GM21360 (cell line): Measurements from ENCODE around the gene MYPOP.
"Not testable (repeated sequence)": the region's sequence is repeated elsewhere in the genome, so short reads cannot be mapped to it uniquely, and the experiment has no call there.

Experiments used
- ATAC-seq: cut with Tn5 transposase; IDR thresholded peaks from one replicate; pipeline ENCODE4 v1.9.1; 2021; ENCODE audit warnings: mild to moderate bottlenecking, moderate library complexity; ENCODE audit not compliant: unreplicated experiment

MYPOP gene

GRCh38 chr19:45911291-45911690 is 8.9 kb upstream of the MYPOP start:
- no peak for ATAC-seq

GRCh38 chr19:45908956-45909355 is 6.5 kb upstream of the MYPOP start:
- ATAC-seq = no peak

- no peak for ATAC-seq
Measured at GRCh38 chr19:45906221-45906620, 3.8 kb upstream of the MYPOP start.

GRCh38 chr19:45905011-45905410 is 2.6 kb upstream of the MYPOP start:
- no peak for ATAC-seq

GRCh38 chr19:45902651-45903625 is 525 bp upstream of the MYPOP start:
- peak; percentile 83 for ATAC-seq

- ATAC-seq = no peak
Measured at GRCh38 chr19:45901432-45901911, 941 bp downstream of the MYPOP start.

GRCh38 chr19:45900738-45901431 is 1.5 kb downstream of the MYPOP start:
- no peak for ATAC-seq

GRCh38 chr19:45899919-45900589 is 2.4 kb downstream of the MYPOP start:
- no peak for ATAC-seq

GRCh38 chr19:45899253-45899652 is 3.2 kb downstream of the MYPOP start:
- ATAC-seq = no peak

GRCh38 chr19:45897261-45897812 is 5.1 kb downstream of the MYPOP start:
- ATAC-seq = no peak

GRCh38 chr19:45895983-45896599 is 6.3 kb downstream of the MYPOP start:
- ATAC-seq = not testable (repeated sequence)

- no peak for ATAC-seq
Measured at GRCh38 chr19:45895519-45895972, 6.9 kb downstream of the MYPOP start.

GRCh38 chr19:45890877-45891276 is 11.5 kb downstream of the MYPOP start:
- no peak for ATAC-seq

- no peak for ATAC-seq
Measured at GRCh38 chr19:45889210-45889885, 13.1 kb downstream of the MYPOP start.

- no peak for ATAC-seq
Measured at GRCh38 chr19:45887200-45887710, 15.2 kb downstream of the MYPOP start.

- peak; percentile 44 for ATAC-seq
Measured at GRCh38 chr19:45886427-45887199, 15.8 kb downstream of the MYPOP start.

- peak; percentile 40 for ATAC-seq
Measured at GRCh38 chr19:45885556-45886426, 16.6 kb downstream of the MYPOP start, which contains the start of gene IRF2BP1. Gene IRF2BP1 (minus strand): TSS chr19:45886141. CDS start chr19:45885774, 367 bp downstream.
